Activated T-helper 2 cell treated with anti-CD3 and anti-CD28 coated beads, Interferon-gamma antibody, Interleukin-2, Interleukin-4, amounts not matched to agents 10 μg/mL and 5 μg/mL and 100 μg/mL, durations not matched to agents 14 hours and 24 hours and 36 hours (primary cell): Measurements from ENCODE around the gene CHST11. TPM values are rescaled to one million over a fixed set of nuclear protein-coding genes. Genes with fewer than 3 reads are reported as not detected.

ENCODE experiments used
- DNase-seq: peaks from one replicate; pipeline ENCODE4 v3.0.0; 2021; ENCODE audit warnings: low spot score
- H3K27ac Mint-ChIP-seq: one replicate; pipeline ENCODE4 v1.8.0; 2021; ENCODE audit warnings: mixed read lengths
- H3K27me3 Mint-ChIP-seq: one replicate; pipeline ENCODE4 v1.8.0; 2021; ENCODE audit warnings: low read depth, mixed read lengths
- H3K36me3 Mint-ChIP-seq: one replicate; pipeline ENCODE4 v1.8.0; 2021; ENCODE audit warnings: low read depth, mixed read lengths
- H3K4me1 Mint-ChIP-seq: one replicate; pipeline ENCODE4 v1.8.0; 2021; ENCODE audit warnings: low read depth, mixed read lengths
- H3K4me3 Mint-ChIP-seq: one replicate; pipeline ENCODE4 v1.8.0; 2021; ENCODE audit warnings: low read depth, mild to moderate bottlenecking, moderate library complexity, mixed read lengths
- H3K9me3 Mint-ChIP-seq: one replicate; pipeline ENCODE4 v1.8.0; 2021; ENCODE audit warnings: mixed read lengths
- intact Hi-C: fragments of 100-400 bp; cut with micrococcal nuclease; formaldehyde crosslinking; loops from one replicate; pipeline ENCODE4 v1.15.1; 2023
- total RNA-seq: library from RNA; stranded (reverse); gene quantifications from 2 replicates; pipeline ENCODE4 v1.2.3, GENCODE V29; 2022

Gene CHST11
- total RNA-seq, 1 donor from 2014 or later, result 50.6 TPM

DNA sequence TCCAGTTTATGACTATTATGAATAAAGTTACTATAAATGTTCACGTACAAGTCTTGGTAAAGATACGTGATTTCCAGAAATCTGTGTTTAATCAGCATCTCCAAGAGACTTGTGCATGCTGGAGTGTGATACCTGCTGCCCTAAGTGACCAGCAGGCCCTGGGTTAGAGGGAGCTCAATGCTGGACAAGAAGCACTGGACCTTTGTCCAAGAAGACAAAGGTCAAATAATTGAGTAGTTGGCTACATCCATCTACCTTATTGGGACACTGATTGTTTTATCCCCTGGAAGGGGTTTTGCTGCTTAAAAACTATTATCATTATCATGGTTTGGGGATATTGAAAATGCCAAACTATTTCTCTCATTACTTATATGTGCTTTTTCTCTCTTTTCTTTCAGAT, 37.0 kb upstream of the CHST11 start:
- intact Hi-C loops, result no loop called here
- no peaks in the 10 kb centered on the region for H3K36me3 Mint-ChIP-seq
- H3K9me3 Mint-ChIP-seq, result no peaks in the 10 kb centered on the region
- H3K4me1 Mint-ChIP-seq, result peaks cover 16% of the 10 kb centered on the region
- H3K27ac Mint-ChIP-seq, result no peak overlapping the region
- H3K27me3 Mint-ChIP-seq, result no peaks in the 10 kb centered on the region
- no peak overlapping the region for H3K4me3 Mint-ChIP-seq
- no peak for DNase-seq

DNA sequence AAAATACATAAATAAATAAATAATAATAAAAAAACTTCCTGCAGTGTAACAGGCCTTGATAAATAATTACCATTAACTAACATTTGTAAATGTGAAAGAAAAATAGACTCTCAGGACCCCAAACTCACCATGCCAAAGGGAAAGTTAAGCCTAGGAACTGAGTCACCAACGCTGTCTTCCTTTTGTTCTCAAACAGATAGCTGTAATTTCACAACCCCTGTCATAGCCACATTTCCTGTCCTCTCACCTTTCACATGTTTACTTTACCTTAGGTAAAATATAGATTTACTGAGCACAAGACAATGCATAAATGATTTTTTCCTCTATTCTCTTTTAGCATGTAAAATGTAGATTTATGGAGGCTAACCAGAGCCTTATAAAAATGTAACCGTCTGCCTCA, 35.9 kb upstream of the CHST11 start:
- Mint-ChIP-seq H3K4me1 (peaks cover 17% of the 10 kb centered on the region), H3K36me3 (no peaks in the 10 kb centered on the region), H3K27ac (no peak overlapping the region), H3K9me3 (no peaks in the 10 kb centered on the region), H3K27me3 (no peaks in the 10 kb centered on the region), H3K4me3 (no peak overlapping the region)
- no peak for DNase-seq
- intact Hi-C loops, result no loop called here

GRCh38 chr12:104421343-104421742, 35.4 kb upstream of the CHST11 start:
- H3K4me1 Mint-ChIP-seq, result peaks cover 19% of the 10 kb centered on the region
- H3K9me3 Mint-ChIP-seq, result no peaks in the 10 kb centered on the region
- H3K27ac Mint-ChIP-seq, result peak overlapping the region; percentile 19
- intact Hi-C loops, result no loop called here
- H3K27me3 Mint-ChIP-seq, result no peaks in the 10 kb centered on the region
- DNase-seq, result no peak
- H3K36me3 Mint-ChIP-seq, result no peaks in the 10 kb centered on the region
- no peak overlapping the region for H3K4me3 Mint-ChIP-seq

GRCh38 chr12:104422441-104422840, 34.3 kb upstream of the CHST11 start:
- Mint-ChIP-seq H3K36me3 (no peaks in the 10 kb centered on the region), H3K27ac (no peak overlapping the region), H3K9me3 (no peaks in the 10 kb centered on the region), H3K27me3 (no peaks in the 10 kb centered on the region), H3K4me3 (no peak overlapping the region), H3K4me1 (peaks cover 29% of the 10 kb centered on the region)
- DNase-seq, result no peak
- intact Hi-C loops, result no loop called here

DNA sequence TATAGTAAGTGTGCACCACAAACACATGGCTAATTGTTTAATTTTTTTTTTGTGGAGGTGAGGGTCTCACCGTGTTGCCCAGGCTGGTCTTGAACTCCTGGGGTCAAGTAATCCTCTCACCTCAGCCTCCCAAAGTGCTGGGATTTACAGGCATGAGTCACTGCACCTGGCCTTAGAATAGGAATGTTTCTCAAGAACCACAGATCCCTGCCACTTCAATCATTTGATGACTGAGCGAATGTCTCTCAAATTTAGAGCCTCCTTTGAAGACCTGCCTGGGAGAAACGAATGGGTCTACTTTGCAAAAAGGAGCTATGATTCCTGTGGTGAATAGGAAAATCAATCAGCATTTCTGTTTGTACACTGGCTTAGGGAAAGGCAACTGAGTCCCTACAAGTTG, 33.5 kb upstream of the CHST11 start:
- DNase-seq, result no peak
- no peaks in the 10 kb centered on the region for H3K36me3 Mint-ChIP-seq
- intact Hi-C loops, result no loop called here
- H3K4me3 Mint-ChIP-seq, result no peak overlapping the region
- H3K4me1 Mint-ChIP-seq, result peaks cover 32% of the 10 kb centered on the region
- H3K27me3 Mint-ChIP-seq, result no peaks in the 10 kb centered on the region
- H3K27ac Mint-ChIP-seq, result no peak overlapping the region
- H3K9me3 Mint-ChIP-seq, result peaks cover 7% of the 10 kb centered on the region

DNA sequence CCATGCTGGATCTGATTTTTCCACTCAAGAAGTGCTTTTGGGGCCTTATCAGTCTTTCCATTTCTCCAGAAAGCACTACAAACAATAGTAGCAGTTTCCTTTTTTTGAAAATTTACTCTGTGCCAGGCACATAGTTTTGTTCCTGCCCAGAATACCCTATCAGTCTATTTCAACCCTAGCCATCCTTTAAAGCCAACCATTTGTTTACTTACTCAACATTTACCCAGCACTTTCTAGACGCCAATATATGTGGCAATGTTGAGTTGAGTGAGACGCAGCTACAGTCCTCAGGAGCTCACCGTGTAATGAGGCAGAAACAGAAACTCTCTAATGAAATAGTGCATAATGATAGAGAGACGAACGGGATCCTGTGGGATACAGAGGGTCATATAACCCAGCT, 32.9 kb upstream of the CHST11 start:
- Mint-ChIP-seq H3K27ac (no peak overlapping the region), H3K9me3 (peaks cover 10% of the 10 kb centered on the region), H3K36me3 (no peaks in the 10 kb centered on the region), H3K4me3 (no peak overlapping the region), H3K4me1 (peaks cover 32% of the 10 kb centered on the region), H3K27me3 (no peaks in the 10 kb centered on the region)
- no peak for DNase-seq
- intact Hi-C loops, result no loop called here

GRCh38 chr12:104424955-104425354, 31.8 kb upstream of the CHST11 start:
- Mint-ChIP-seq H3K9me3 (peaks cover 10% of the 10 kb centered on the region), H3K36me3 (no peaks in the 10 kb centered on the region), H3K4me1 (peaks cover 32% of the 10 kb centered on the region), H3K4me3 (no peak overlapping the region), H3K27me3 (no peaks in the 10 kb centered on the region), H3K27ac (no peak overlapping the region)
- intact Hi-C loops, result no loop called here
- DNase-seq, result no peak

- Mint-ChIP-seq H3K4me3 (no peak overlapping the region), H3K27ac (no peak overlapping the region), H3K27me3 (no peaks in the 10 kb centered on the region), H3K9me3 (peaks cover 10% of the 10 kb centered on the region), H3K4me1 (peaks cover 32% of the 10 kb centered on the region), H3K36me3 (no peaks in the 10 kb centered on the region)
- no peak for DNase-seq
- intact Hi-C loops, result no loop called here
These were observed 31.1 kb upstream of the CHST11 start for GRCh38 chr12:104425614-104426013.

- Mint-ChIP-seq H3K4me1 (peaks cover 26% of the 10 kb centered on the region), H3K4me3 (no peak overlapping the region), H3K27me3 (no peaks in the 10 kb centered on the region), H3K36me3 (no peaks in the 10 kb centered on the region), H3K9me3 (peaks cover 10% of the 10 kb centered on the region), H3K27ac (peak overlapping the region; percentile 43)
- no peak for DNase-seq
- intact Hi-C loops, result loop anchor here (1.0 kb wide), 1 partner anchor 29 kb away; the partner anchor contains the start of gene CHST11
These were observed 29.7 kb upstream of the CHST11 start for GRCh38 chr12:104426926-104427546.

DNA sequence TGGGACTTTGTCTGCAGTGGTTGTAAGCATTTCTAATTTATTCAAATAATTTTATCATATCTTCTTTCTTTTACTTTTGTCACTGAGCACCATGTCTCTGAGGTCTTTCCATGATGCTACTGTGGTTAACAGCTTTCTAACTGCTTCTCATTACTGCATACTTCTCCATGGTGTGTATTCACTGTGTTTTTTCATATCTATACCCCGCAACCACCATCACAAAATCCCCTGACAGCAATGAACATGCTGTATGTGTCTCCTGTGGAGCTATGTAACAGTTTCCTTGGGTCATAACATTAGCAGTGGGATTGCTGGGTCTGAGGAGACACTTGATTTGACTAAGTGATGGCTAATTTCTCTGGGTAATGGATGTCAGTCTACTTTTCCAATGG, 29.2 kb upstream of the CHST11 start:
- Mint-ChIP-seq H3K27ac (peak overlapping the region; percentile 43), H3K9me3 (peaks cover 10% of the 10 kb centered on the region), H3K27me3 (peaks cover 2% of the 10 kb centered on the region), H3K4me3 (no peak overlapping the region), H3K4me1 (peaks cover 26% of the 10 kb centered on the region), H3K36me3 (no peaks in the 10 kb centered on the region)
- intact Hi-C loops, result loop anchor here (1.0 kb wide), 1 partner anchor 29 kb away; the partner anchor contains the start of gene CHST11
- DNase-seq, result no peak

- H3K9me3 Mint-ChIP-seq, result peaks cover 5% of the 10 kb centered on the region
- intact Hi-C loops, result no loop called here
- no peak overlapping the region for H3K27ac Mint-ChIP-seq
- no peaks in the 10 kb centered on the region for H3K36me3 Mint-ChIP-seq
- H3K27me3 Mint-ChIP-seq, result peaks cover 22% of the 10 kb centered on the region
- no peak overlapping the region for H3K4me3 Mint-ChIP-seq
- H3K4me1 Mint-ChIP-seq, result peaks cover 2% of the 10 kb centered on the region
- no peak for DNase-seq
These were observed 23.7 kb upstream of the CHST11 start for GRCh38 chr12:104433061-104433460.

DNA sequence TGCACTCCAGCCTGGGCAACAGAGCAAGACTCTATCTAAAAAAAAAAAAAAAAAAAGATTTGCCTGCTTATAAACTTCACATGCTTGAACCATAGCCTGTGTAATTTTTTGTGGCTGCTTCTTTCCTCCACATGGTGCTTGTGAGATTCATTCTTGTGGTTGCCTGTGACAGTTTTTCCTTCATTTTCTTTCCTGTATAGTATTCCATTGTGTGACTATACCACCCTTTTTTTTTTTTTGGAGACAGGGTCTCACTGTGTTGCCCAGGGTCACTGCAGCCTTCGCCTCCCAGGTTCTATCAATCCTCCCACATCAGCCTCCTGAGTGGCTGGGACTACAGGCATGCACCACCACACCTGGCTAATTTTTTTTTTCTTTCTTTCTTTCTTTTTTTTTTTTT, 22.6 kb upstream of the CHST11 start:
- DNase-seq, result no peak
- Mint-ChIP-seq H3K27me3 (peaks cover 22% of the 10 kb centered on the region), H3K9me3 (no peaks in the 10 kb centered on the region), H3K4me1 (peaks cover 2% of the 10 kb centered on the region), H3K36me3 (no peaks in the 10 kb centered on the region), H3K4me3 (no peak overlapping the region), H3K27ac (no peak overlapping the region)
- intact Hi-C loops, result no loop called here

DNA sequence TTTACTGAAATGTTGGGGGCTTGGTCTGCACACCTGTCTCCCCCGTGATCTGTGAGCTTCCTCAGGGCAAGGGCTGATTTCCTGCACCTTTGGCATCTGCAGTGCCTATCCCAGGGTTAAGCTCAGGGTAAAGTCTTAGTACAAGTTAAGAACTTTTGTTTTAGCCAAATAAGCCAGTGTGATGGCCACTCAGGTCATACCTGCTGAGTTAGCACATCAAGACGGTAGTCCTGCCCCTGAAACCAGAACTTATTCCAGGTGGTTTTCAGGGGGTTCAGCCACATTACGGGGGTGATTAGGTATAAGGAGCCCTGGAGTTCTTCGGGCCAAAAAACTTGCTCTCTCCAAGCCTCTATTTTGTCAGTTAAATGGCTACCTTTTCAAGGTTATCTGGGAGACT, 21.6 kb upstream of the CHST11 start:
- DNase-seq, result no peak
- Mint-ChIP-seq H3K4me1 (peaks cover 2% of the 10 kb centered on the region), H3K27ac (no peak overlapping the region), H3K36me3 (no peaks in the 10 kb centered on the region), H3K27me3 (peaks cover 24% of the 10 kb centered on the region), H3K9me3 (no peaks in the 10 kb centered on the region), H3K4me3 (no peak overlapping the region)
- intact Hi-C loops, result no loop called here

- no peak for DNase-seq
- Mint-ChIP-seq H3K27ac (no peak overlapping the region), H3K9me3 (no peaks in the 10 kb centered on the region), H3K4me1 (peaks cover 2% of the 10 kb centered on the region), H3K36me3 (no peaks in the 10 kb centered on the region), H3K4me3 (no peak overlapping the region), H3K27me3 (peaks cover 24% of the 10 kb centered on the region)
- intact Hi-C loops, result no loop called here
These were observed 21.0 kb upstream of the CHST11 start for GRCh38 chr12:104435765-104436164.
